Right renal pelvis (tissue), 4 donors: ENCODE data around the gene SFMBT2. TPM values are rescaled to one million over a fixed set of nuclear protein-coding genes. Genes with fewer than 3 reads are reported as not detected.

ENCODE experiments used
- DNase-seq, 4 donors: peaks; one replicate each; pipeline ENCODE4 v3.0.0-alpha.2; 2013; ENCODE audit warnings: low read depth in 4 of 4, low spot score in 3 of 4, missing footprints in 1 of 4
- polyA plus RNA-seq, 4 donors: library from polyadenylated mRNA; unstranded; fragments of 120-200 nt; gene quantifications; one replicate each; pipeline ENCODE4 v1.2.1, GENCODE V29; 2013; ENCODE audit not compliant: insufficient read length in 4 of 4

SFMBT2 gene
- polyA plus RNA-seq, 4 donors: 6.4 to 7.6 (median 6.8) TPM

DNA sequence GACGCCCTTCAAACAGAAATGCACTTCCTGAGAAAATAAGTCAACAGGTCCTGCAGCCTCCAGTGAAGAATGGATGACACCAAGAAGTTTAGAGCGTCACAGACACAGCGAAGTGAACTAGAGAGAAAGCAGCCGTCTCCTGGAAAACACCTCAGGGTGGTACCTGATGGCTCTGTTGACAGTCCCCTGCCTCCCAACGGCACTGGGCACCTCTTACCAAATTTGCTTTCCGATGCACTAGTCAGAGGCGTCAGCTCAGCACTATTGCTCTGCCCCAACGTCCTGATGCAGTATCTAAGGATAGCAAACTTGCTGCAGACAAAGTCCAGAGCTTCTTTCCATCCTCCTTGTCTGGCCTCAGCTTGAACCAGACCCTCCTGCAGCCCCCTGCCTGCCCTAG, 38.3 kb downstream of the SFMBT2 start:
- DNase-seq: no peak

DNA sequence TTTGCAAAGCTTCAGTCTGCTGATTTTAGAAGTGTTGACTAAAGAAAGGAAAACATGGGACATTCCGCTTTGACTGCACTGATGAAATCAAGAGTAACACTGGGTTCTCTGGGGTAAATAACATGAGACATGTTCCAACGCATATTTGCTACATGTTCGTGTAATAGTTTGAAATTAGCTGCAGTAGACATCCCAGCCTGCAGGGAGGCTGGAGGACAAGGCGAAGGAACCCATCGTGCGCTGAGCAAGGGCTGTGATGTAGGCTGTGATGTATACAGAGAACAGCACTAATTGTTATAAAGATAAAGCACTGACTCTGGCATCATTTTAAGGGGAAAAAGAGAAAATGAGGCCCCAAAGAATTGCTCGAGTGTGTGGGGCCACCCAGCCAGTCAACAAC, 40.3 kb downstream of the SFMBT2 start:
- DNase-seq: no peak

DNA sequence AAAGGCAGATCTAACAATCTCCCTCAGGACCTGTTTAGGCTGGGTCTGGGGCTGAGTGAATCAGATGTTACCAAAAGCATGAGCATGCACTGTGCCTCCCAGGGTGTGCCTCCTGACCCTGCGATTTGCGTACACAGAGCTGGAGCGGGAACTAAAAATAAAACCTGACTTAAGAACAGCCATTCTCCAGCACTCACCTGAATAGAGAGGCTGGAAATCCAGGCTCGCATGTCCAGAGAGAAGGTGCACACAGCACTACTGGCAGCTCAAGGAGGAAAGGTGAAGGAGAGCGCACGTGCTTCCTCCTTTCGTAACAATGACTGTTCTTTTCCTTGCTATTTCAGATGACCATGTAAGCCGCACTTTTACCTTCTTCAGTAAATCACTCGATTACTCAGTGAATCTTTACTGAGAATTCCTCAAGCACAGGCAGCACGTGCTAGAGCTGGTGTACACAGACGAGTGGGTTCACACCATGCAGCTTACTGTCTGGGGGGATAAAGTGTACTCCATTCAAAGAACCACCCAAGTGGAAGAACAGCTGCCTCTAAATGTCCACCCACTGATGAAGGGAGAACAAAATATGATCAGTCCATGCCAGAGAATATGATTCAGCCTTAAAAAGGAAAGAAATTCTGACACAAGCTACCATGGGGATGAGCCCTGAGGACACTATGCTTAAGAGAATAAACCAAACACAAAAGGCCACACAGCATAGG, 45.6 kb downstream of the SFMBT2 start:
- DNase-seq: no peak

DNA sequence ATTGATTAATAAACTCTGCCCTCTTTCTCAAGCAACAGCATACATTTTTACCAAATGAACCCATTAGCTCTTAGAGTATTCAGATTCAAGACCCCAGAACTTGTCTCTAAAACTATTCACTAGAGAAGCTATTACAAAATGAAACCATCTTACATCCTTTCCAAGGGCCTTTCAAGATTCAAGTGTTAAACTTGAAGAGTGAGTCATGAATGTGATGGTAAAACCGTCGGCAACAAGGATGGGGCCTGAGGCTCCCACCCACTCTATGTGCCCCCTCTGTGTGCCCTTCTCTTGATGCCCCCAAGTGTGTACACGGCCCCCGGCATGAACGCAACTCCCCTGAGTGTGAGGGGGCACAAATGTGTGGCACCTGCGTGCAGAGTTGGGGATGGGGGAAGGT, 46.4 kb downstream of the SFMBT2 start:
- DNase-seq: no peak

DNA sequence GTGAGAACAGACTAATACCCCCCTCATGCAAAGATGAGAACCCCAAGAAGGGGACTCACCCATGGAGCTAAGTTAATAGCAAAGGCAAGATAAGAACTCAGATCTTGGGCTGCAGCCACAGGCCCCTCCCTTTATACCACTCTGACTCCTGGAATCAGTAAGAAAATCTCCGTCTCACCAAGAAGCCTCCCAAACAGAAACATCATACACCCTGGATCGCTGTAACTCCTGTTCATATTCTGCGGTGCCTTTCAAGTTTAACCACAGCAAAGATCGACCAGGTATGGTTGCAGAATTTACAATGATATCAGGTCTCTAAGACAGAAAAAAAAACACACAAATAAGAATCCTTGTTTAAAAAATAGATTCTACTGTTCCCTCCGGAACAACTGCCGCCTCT, 47.1 kb downstream of the SFMBT2 start:
- DNase-seq: no peak

DNA sequence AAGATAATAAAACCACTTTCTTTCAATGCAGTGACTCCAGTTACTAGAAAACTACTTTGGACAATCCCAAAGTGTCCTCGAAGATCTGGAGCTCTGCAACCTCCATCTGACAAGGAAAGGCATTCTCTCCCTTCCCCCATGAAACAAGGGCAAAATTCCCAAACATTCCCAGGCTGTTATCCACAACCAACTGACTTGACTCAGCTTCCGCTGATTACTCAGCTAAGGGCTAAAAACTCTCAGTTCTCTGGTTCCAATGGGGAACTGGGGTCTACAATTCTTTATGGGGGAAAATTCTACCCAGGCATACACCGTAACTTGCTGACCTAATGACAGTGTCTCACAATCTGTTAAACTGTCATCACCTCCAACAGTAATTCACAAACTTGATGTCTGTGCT, 48.4 kb downstream of the SFMBT2 start:
- DNase-seq: no peak

DNA sequence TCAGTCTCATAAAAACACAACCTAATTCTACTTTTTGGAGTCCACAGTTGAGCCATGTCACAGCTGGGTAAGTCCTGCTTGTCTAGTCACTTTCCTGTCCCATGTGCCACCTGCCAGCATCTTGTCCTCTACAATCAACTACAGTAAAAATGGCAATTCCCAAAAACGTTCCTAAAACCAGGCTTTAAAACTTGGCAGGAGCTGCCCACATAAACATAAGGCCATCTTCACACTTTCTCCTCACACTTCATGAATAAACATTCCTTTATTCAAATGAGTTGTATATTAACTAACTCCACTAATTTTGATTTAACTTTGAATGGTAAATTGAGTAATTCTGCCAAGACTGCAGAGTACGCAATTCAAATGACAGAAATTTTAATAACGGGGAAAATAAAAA, 49.5 kb downstream of the SFMBT2 start:
- no peak for DNase-seq

DNA sequence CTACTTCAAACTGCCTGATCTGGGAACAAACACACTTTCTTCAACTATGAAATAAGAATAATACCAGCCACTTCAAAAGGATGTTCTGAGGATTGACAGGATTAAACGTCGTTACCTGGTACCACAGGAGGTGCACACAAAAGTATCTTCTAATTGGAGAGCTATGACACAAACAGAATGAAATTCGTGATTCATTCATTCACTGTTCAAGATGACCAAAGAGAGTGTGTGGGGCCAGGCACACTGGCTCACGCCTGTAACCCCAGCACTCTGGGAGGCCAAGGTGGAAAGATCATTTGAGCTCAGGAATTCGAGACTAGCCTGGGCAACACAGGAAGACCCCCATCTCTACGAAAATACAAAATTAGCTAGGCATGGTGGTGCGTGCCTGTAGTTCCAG, 50.9 kb downstream of the SFMBT2 start:
- no peak for DNase-seq

DNA sequence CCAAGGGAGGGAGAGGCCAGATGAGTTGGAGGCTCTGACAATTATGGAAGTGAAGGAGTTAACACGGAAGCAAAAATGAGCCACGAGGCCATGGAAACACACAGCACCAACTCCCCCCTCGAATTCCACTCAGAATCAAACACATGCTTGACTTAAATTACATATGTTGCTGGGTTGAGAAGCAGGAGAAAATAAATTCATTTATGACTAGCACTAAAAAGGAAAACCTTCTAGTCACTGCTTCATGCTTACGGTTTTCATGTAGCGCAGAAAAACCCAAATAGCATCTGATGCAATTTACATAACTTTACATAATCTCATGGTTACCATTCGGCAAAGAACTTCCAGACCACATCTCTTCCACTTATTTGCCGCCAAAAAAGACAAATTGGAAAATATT, 51.5 kb downstream of the SFMBT2 start:
- no peak for DNase-seq

DNA sequence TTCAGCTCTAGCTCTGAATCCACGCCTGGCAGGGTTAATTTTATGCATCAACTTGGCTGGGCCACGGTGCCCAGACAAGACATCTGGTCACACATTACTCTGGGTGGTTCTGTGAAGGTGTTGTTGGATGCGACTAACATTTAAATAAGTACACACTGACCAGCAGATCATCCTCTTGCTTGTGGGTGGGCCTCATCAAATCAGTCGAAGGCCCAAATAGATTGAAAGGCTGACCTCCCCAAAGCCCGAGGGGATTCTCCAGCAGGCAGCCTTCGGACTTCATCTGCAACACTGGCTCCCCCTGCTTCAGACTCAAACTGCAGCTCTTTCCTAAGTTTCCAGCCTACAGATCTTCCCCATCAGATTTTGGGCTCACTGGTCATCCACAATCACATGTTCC, 53.6 kb downstream of the SFMBT2 start:
- no peak for DNase-seq

DNA sequence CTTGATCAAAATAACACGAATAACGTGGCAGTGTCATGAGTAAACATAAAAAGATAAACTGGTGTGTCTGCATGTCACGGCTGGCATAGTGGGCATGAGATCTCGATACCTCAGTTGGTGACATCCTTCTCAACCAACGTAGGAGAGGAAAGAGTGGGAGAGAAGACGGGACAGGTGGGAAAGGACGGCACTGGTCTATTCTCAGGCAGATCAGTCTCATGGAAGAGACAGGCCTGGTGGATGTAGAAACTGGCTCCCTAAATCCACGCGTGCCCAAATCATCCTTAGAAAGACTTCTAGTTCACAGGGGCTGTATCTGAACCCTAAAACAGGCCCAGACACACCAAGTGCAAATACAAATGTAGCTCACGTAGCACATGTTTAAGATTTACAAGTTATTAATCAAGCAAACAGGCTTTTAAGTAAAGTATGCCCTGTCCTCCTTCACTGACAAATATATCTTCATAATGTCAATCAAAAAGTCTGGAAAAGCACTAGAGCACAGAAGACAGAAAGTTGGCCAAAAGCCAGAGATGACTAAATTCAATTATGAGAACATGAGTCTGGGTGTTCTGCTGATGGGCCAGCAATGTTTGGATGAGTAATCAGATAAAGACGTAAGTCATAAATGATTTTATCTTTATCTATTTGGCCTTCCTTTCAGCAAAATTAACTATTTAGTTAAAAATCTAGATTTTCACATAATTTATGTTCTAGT, 56.3 kb downstream of the SFMBT2 start:
- no peak for DNase-seq

DNA sequence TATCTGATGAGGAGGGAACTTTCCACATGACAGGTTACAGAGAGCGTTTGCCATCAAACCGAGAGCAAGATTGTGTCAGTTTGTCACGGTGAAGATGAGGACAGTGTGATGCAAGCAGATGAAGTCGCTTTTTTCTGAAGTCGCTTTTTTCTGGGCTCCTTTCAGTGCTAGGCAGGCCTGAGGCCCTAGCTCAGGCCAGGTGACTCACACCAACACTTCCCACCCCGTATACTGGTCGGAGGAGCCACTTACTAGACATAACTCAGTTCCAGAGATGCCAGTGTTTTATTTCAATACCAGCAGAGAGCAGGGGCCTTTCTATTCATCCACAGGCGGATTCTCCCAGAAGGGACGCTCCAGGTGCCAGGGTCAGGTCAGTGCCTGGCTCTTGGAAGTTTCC, 58.9 kb downstream of the SFMBT2 start:
- no peak for DNase-seq

DNA sequence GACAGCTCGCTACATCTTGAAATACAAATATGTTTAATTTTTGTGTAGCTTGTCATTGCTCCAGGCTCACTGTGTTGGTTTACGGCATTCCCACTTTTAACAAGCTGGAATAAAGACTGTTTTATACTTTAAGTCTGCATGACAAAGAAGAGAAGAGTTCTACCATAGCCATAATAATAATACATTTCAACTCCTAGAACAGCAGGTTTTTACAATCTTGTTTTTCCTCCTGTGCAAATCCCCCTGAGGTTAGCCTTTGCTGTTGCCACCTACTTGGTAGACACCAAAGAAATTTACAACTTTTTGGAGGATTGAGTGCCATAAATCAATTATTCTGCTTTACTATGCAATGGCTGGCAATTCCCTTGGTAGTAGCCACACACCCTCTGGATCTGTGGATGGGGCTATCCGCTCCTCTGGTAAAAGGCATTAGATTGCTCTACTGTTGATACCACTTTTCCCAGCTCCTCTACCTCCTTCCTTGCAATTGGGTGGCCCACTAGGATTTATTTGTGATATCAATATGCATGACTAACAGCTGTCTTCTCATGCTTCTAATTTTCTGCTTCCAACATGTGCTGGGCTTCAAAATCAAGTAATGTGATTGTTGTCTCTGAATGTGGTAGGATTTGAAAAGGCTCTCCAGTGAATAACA, 60.2 kb downstream of the SFMBT2 start:
- no peak for DNase-seq

DNA sequence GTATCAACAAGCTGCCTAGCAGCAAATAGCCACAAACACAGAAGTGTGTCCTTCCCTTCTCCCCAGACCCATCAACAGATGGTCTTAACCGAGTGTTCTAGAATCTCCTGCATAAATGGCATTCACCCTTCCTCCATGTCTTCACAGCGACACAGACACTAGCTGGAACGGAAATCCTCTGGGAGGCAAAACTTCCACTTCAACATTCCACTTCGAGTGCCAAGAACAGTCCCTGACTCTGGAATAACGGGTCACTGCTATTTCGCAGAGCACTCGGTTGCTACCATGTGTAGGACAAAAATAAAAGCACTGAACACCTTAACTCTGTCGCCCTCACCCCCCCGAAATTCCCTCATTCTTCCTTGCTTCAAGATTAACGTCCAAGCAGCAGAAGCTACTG, 65.1 kb downstream of the SFMBT2 start:
- no peak for DNase-seq

DNA sequence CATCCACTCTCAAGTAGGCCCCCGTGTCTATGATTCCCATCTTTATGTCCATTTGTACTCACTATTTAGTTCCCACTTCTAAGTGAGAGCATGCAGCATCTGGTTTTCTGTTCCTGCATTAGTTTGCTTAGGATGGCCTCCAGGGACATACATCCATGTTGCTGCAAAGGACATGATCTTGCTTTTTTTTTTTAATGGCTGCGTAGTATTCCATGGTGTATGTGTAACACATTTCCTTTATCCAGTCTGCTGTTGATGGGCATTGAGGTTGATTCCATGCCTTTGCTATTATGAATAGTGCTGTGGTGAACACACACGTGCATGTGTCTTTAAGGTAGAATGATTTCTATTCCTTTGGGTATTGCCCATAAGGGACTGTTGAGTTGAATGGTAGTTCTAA, 67.8 kb downstream of the SFMBT2 start:
- no peak for DNase-seq

DNA sequence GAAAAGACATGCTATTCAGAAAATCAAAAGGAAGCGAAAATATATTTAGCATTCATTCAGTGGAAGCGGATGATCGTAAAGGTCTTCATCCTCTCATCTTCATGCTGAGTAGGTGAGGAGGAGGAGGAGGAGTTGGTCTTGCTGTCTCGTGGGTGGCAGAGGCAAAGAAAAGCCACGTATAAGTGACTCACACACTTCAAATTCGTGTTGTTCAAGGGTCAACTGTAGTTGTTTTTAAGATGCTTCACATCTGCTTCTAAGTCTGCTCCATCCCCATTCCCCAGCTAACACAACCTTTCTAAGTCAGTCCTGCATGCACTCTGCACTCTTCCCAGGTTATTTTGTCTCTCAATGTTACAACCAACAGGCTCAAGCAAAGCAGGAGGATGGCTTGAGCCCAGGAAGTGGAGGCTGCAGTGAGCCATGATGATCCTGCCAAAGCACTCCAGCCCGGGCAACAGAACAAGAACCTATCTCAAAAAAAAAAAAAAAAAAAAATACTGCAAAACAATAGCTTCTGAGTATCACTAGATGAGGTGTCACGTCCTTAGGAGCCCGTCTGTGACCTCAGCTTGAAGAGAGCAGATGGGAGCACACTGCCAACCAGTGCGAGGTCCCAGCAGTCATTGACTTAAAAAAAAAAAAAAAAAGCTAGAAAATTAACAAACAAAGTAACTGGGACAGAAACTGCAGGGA, 70.5 kb downstream of the SFMBT2 start:
- no peak for DNase-seq

DNA sequence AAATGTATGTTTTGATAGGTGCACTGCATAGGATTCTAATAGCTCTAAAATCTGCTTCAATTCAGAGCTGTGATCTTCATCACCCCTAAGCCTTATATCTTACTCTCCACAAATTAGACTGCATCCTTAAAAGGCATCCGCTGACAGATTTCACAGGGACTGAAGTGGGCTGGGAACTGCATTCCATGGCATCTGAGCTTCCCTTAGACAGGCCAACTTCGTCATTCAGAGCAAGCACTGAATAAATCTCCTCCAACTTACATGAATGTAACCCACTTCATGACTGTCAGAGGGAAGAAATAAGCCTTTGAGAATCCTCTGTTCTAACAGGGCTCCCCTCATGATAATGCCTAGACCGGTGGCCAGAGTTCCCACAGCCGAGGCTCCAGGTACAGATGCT, 71.3 kb downstream of the SFMBT2 start:
- DNase-seq: no peak

DNA sequence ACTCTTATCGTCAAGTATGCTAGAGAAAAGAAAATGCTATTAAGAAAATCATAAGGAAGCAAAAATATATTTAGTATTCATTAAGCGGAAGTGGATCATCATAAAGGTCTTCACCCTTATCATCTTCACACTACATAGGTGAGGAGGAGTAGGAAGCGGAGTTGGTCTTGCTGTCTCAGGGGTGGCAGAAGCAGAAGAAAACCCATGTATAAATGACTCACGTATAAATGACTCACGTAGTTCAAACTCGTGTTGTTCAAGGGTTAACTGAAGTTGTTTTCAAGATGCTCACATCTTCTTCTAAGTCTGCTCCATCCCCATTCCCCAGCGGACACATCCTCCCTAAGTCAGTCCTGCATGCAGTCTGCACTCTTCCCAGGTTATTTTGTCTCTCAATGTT, 72.4 kb downstream of the SFMBT2 start:
- no peak for DNase-seq

DNA sequence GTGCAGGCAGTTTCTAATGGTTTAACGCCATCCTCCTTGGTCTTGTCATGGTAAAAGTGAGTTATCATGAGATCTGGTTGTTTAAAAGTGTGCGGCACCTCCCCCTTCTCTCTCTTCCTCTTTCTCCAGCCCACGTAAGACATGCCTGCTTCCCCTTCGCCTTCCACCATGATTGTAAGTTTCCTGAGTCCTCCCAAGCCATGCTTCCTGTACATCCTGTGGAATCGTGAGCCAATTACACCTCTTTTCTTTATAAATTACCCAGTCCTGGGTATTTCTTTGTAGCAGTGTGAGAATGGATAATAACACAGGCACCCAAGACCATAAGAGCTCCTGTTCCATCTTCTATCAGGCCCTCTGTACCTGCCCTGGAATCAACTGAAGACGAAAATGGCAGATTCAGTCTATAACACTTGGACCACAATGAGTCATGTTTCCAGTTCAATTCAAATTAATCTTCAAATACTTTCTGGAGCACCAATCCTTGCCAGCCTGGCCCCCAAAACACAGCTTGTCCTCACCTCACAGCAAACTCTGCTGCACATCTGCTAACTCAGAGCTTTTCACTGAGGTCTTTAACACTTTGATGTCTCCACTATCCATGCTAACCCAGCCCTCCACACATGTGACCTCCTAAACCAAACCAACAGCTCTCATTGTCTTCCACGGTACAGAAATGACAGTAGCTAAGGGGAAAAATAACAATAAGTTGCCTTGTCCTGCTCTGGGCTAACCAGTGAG, 73.2 kb downstream of the SFMBT2 start:
- DNase-seq: no peak

DNA sequence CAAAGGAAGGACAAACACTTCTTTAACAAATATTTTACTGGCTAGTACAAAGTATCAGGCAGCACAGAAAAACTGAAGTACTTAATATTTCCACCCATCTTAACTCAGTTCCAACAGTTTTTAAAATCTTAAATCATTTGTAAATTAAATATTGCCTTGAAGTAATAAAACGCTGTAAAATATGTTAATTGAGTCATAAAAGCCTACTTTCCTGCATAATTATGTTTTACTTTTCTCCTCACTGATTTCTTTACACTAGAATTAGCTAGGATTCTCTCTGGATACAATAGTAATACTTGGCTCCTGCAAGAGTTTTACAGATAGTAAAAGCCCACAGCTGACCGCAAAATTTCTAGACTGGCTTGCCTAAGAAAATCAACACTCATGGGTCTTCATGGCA, 74.9 kb downstream of the SFMBT2 start:
- DNase-seq: no peak

DNA sequence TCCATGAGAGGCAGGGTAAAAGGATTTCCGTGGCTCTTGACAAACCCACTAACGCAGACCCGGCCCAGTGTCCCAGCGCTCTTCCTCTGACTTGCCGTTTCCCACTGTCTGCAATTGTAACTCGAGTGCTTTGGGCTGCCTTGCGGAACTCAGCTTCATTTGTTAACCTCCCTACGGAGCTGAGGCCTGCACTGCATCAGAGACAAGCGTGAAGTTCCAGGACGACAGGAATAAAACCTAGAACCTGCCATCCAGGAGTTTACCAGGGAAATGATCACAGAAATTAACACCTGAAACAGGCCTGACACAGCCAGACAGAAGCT, 76.2 kb downstream of the SFMBT2 start:
- DNase-seq: no peak
